Stomach (tissue), 4 donors: ENCODE data around the gene CELA2B.

ENCODE experiments used
- EP300 ChIP-seq: sonication (generic); formaldehyde crosslinking; IDR thresholded peaks from one replicate; pipeline ENCODE4 v1.6.1; 2017; ENCODE audit warnings: antibody characterized with exemption
- POLR2AphosphoS5 ChIP-seq, 3 donors: sonication (generic); formaldehyde crosslinking; IDR thresholded peaks; one replicate each; pipeline ENCODE4 v1.6.1; 2016; ENCODE audit warnings: antibody characterized with exemption in 3 of 3
- TF ChIP-seq, protein P1 (sequence below), 7 experiments: fragments of 450-650 bp in 4 of 7; fragments of 200-600 bp in 3 of 7; sonication (generic) in 3 of 7; IDR thresholded peaks; one replicate each; pipeline ENCODE4 v1.5.1; 2016 to 2019; ENCODE audit warnings: antibody characterized with exemption in 7 of 7, control low read depth in 2 of 7, mild to moderate bottlenecking in 1 of 7

DNA sequence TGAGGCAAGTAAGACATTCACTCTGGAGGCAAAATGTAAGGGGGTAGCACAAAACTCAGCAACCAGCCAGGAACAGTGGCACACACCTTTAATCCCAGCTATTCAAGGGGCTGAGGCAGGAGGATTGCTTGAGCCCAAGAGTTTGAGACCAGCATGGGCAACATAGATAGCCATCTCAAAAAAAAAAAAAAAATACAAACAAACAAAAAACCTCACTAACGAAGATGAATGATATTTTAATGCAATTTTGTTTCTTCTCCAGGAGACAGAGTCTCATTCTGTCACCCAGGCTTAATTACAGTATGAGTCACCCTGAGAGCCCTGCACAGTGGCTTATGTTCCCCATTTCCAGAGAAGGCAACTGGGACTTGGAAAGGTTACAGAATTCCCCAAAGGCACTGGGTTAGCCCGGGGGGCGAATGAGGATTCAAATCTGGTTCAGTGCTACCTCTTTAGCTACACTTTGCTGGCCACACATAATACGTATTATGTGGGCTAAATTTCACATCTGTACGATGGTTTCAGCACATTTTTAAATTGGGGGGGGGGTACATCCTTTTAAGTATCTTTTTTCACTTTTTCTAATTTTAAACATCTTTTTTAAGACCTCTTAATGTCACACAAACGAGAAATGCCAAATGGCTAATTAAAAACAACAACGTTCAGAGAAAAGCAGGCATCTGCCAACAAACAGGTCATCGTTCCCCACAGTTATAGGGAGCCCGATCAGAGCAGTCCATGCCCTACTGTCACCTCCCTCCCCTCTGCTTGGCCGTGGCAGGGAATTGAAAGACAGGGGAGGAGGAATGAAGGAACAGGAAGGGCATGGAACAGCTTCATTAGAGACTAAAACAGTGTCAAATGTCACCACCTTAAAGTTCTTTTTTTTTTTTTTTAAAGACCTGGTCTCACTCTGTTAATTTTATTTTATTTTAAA, 15.9 kb upstream of the CELA2B start:
- TF ChIP-seq EP300 (no peak), POLR2AphosphoS5 (IDR thresholded peaks at IDR 0.05) (no peak)
- TF ChIP-seq, protein P1, sequence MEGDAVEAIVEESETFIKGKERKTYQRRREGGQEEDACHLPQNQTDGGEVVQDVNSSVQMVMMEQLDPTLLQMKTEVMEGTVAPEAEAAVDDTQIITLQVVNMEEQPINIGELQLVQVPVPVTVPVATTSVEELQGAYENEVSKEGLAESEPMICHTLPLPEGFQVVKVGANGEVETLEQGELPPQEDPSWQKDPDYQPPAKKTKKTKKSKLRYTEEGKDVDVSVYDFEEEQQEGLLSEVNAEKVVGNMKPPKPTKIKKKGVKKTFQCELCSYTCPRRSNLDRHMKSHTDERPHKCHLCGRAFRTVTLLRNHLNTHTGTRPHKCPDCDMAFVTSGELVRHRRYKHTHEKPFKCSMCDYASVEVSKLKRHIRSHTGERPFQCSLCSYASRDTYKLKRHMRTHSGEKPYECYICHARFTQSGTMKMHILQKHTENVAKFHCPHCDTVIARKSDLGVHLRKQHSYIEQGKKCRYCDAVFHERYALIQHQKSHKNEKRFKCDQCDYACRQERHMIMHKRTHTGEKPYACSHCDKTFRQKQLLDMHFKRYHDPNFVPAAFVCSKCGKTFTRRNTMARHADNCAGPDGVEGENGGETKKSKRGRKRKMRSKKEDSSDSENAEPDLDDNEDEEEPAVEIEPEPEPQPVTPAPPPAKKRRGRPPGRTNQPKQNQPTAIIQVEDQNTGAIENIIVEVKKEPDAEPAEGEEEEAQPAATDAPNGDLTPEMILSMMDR (IDR thresholded peaks at IDR 0.05): no peak
